NT2/D1 (cell line): ENCODE measurements around the gene TPI1.
"Not testable (repeated sequence)": the region's sequence is repeated elsewhere in the genome, so short reads cannot be mapped to it uniquely, and the experiment has no call there.

Experiments
- DNase-seq: peaks from one replicate; pipeline ENCODE4 v3.0.0-alpha.2; 2011; ENCODE audit warnings: low read depth, low spot score
- H3K27me3 ChIP-seq: 2 replicates; pipeline ENCODE4 v1.6.0; 2011; ENCODE audit warnings: mild to moderate bottlenecking; ENCODE audit not compliant: insufficient read length, insufficient read depth
- H3K36me3 ChIP-seq: 2 replicates; pipeline ENCODE4 v1.6.1; 2011; ENCODE audit warnings: mild to moderate bottlenecking, low read length, mixed read lengths; ENCODE audit not compliant: insufficient read depth, insufficient read length
- H3K4me1 ChIP-seq: 2 replicates; pipeline ENCODE4 v1.5.1; 2011; ENCODE audit not compliant: insufficient read depth, insufficient read length
- H3K4me3 ChIP-seq: 2 replicates; pipeline ENCODE4 v1.5.1; 2011; ENCODE audit warnings: low read depth; ENCODE audit not compliant: insufficient read length
- H3K9ac ChIP-seq: 2 replicates; pipeline ENCODE4 v1.6.0; 2011; ENCODE audit warnings: low read depth; ENCODE audit not compliant: insufficient read length
- H3K9me3 ChIP-seq: 2 replicates; pipeline ENCODE4 v1.5.1; 2011; ENCODE audit warnings: mild to moderate bottlenecking, low read length; ENCODE audit not compliant: insufficient read depth
- SUZ12 ChIP-seq: IDR thresholded peaks from 2 replicates; pipeline ENCODE4 v1.6.1; 2011; ENCODE audit not compliant: insufficient read length, insufficient read depth; ENCODE audit errors: extremely low read depth
- YY1 ChIP-seq: IDR thresholded peaks from 2 replicates; pipeline ENCODE4 v1.6.1; 2011; ENCODE audit not compliant: insufficient read length, insufficient read depth
- ZNF274 ChIP-seq: IDR thresholded peaks from 2 replicates; pipeline ENCODE4 v1.6.1; 2011; ENCODE audit warnings: mild to moderate bottlenecking, low read depth, low read length

The TPI1 gene

GRCh38 chr12:6872073-6873048 lies 5.0 kb downstream of the TPI1 start:
- peak; percentile 95 for DNase-seq
- peaks cover 28% of the 10 kb centered on the region for H3K4me1 ChIP-seq
- no peaks in the 10 kb centered on the region for H3K9me3 ChIP-seq

GRCh38 chr12:6873094-6874014 lies 6.0 kb downstream of the TPI1 start, which contains the start of gene SPSB2:
Gene SPSB2, minus strand, starts transcription at chr12:6873303. Its CDS starts 402 bp downstream, at chr12:6872901.
- H3K36me3 ChIP-seq: peaks cover 51% of the 10 kb centered on the region
- peak; percentile 100 for DNase-seq
- peak within 1 kb of the TSS; percentile 99 for H3K9ac ChIP-seq
- H3K4me1 ChIP-seq: peaks cover 28% of the 10 kb centered on the region
- TF ChIP-seq SUZ12 (no peak), ZNF274 (no peak), YY1 (no peak)
- H3K27me3 ChIP-seq: no peaks in the 10 kb centered on the region
- peak within 1 kb of the TSS; percentile 98 for H3K4me3 ChIP-seq
- H3K9me3 ChIP-seq: no peaks in the 10 kb centered on the region

More at GRCh38 chr12:6872073-6873048, 5.0 kb downstream of the TPI1 start:
- H3K27me3 ChIP-seq: no peaks in the 10 kb centered on the region
- no peak for TF ChIP-seq YY1
- TF ChIP-seq SUZ12: no peak
- no peak for TF ChIP-seq ZNF274
- H3K9ac ChIP-seq: peak overlapping the region; percentile 99
- H3K4me3 ChIP-seq: peak overlapping the region; percentile 98
- peaks cover 56% of the 10 kb centered on the region for H3K36me3 ChIP-seq

GRCh38 chr12:6874015-6874368 lies 6.7 kb downstream of the TPI1 start:
- Histone ChIP-seq H3K9ac (peak overlapping the region; percentile 84), H3K4me1 (peaks cover 27% of the 10 kb centered on the region), H3K4me3 (peak overlapping the region; percentile 61), H3K36me3 (peaks cover 44% of the 10 kb centered on the region)
- DNase-seq, H3K27me3 ChIP-seq, H3K9me3 ChIP-seq: not testable (repeated sequence)

- Histone ChIP-seq H3K4me1 (peaks cover 17% of the 10 kb centered on the region), H3K36me3 (peaks cover 29% of the 10 kb centered on the region), H3K9ac (peak overlapping the region; percentile 22)
- not testable (repeated sequence) for H3K4me3 ChIP-seq, DNase-seq, H3K27me3 ChIP-seq, H3K9me3 ChIP-seq
Measured at GRCh38 chr12:6879824-6880223, 12.5 kb downstream of the TPI1 start.

- Histone ChIP-seq H3K36me3 (peaks cover 19% of the 10 kb centered on the region), H3K27me3 (no peaks in the 10 kb centered on the region), H3K4me3 (no peak overlapping the region), H3K9ac (no peak overlapping the region), H3K4me1 (peaks cover 23% of the 10 kb centered on the region), H3K9me3 (no peaks in the 10 kb centered on the region)
- TF ChIP-seq SUZ12: no peak
- no peak for TF ChIP-seq YY1
- no peak for TF ChIP-seq ZNF274
- no peak for DNase-seq
Measured at GRCh38 chr12:6883252-6883651, 15.9 kb downstream of the TPI1 start.

GRCh38 chr12:6883683-6884082 lies 16.4 kb downstream of the TPI1 start:
- no peak for DNase-seq
- Histone ChIP-seq H3K9ac (peak overlapping the region; percentile 0), H3K9me3 (no peaks in the 10 kb centered on the region), H3K36me3 (peaks cover 19% of the 10 kb centered on the region), H3K27me3 (no peaks in the 10 kb centered on the region), H3K4me1 (peaks cover 25% of the 10 kb centered on the region), H3K4me3 (no peak overlapping the region)
- no peak for TF ChIP-seq ZNF274

GRCh38 chr12:6884539-6884938 lies 17.2 kb downstream of the TPI1 start:
- H3K36me3 ChIP-seq: peaks cover 19% of the 10 kb centered on the region
- peaks cover 26% of the 10 kb centered on the region for H3K4me1 ChIP-seq
- TF ChIP-seq YY1: no peak
- no peak for TF ChIP-seq SUZ12
- no peak for TF ChIP-seq ZNF274
- no peak for DNase-seq
- H3K9me3 ChIP-seq: no peaks in the 10 kb centered on the region
- no peaks in the 10 kb centered on the region for H3K27me3 ChIP-seq
- H3K9ac ChIP-seq: no peak overlapping the region
- no peak overlapping the region for H3K4me3 ChIP-seq

- H3K9ac ChIP-seq: peak overlapping the region; percentile 23
- peaks cover 25% of the 10 kb centered on the region for H3K4me1 ChIP-seq
- H3K27me3 ChIP-seq, H3K9me3 ChIP-seq, H3K4me3 ChIP-seq, DNase-seq: not testable (repeated sequence)
- peaks cover 19% of the 10 kb centered on the region for H3K36me3 ChIP-seq
Measured at GRCh38 chr12:6886206-6886999, 19.1 kb downstream of the TPI1 start.
